H1 (cell line): ENCODE results near the gene TAF3. TPM values are rescaled to one million over a fixed set of nuclear protein-coding genes. Genes with fewer than 3 reads are reported as not detected.

ENCODE experiments used
- CTCF ChIA-PET: fragments of 300-600 bp; sonication (Branson Sonifier 250); formaldehyde crosslinking; loops from one replicate; lab custom pipeline; 2021; ENCODE audit not compliant: partially characterized antibody; lab: Charles Lee
- POLR2A ChIA-PET: fragments of 300-600 bp; sonication (Branson Sonifier 250); formaldehyde crosslinking; loops from one replicate; lab custom pipeline; 2021; ENCODE audit warnings: inconsistent platforms; ENCODE audit not compliant: partially characterized antibody; lab: Charles Lee
- DNase-seq, 2 experiments: peaks; one replicate each; pipeline versions ENCODE4 v3.0.0 to v3.0.0-alpha.2; 2010 to 2022; ENCODE audit warnings: low spot score in 2 of 2, low read depth in 1 of 2, mixed read lengths in 1 of 2
- FAIRE-seq: peaks from 2 replicates; lab custom pipeline; 2011; peaks lifted over from hg19 to GRCh38; lab: Jason Lieb, UNC
- H2AFZ ChIP-seq: 2 replicates; pipeline ENCODE4 v1.8.1; 2012; ENCODE audit warnings: low read length, inconsistent platforms
- H2AK5ac ChIP-seq: 2 replicates; pipeline ENCODE4 v1.6.1; 2013; ENCODE audit warnings: low read depth, low read length
- H2BK120ac ChIP-seq: replicated peaks from 2 replicates; pipeline ENCODE3; 2013; ENCODE audit warnings: low read depth, low read length, inconsistent platforms
- H2BK12ac ChIP-seq: 2 replicates; pipeline ENCODE4 v1.6.1; 2013; ENCODE audit warnings: low read depth, low read length
- H2BK15ac ChIP-seq: 2 replicates; pipeline ENCODE4 v1.6.1; 2013; ENCODE audit warnings: low read length
- H2BK20ac ChIP-seq: 2 replicates; pipeline ENCODE4 v1.6.1; 2013; ENCODE audit warnings: low read length
- H2BK5ac ChIP-seq: 2 replicates; pipeline ENCODE4 v1.6.1; 2013; ENCODE audit warnings: low read depth, low read length
- H3K14ac ChIP-seq: 2 replicates; pipeline ENCODE4 v1.6.1; 2013; ENCODE audit warnings: inconsistent platforms; ENCODE audit not compliant: insufficient read length
- H3K18ac ChIP-seq: 2 replicates; pipeline ENCODE4 v1.6.1; 2013; ENCODE audit warnings: low read length; ENCODE audit errors: extremely low read depth
- H3K23ac ChIP-seq: 2 replicates; pipeline ENCODE4 v1.6.1; 2013; ENCODE audit warnings: inconsistent platforms; ENCODE audit not compliant: insufficient read length
- H3K23me2 ChIP-seq: 2 replicates; pipeline ENCODE4 v1.6.1; 2013; ENCODE audit warnings: low read depth, low read length
- H3K27ac ChIP-seq: 2 replicates; pipeline ENCODE4 v1.6.1; 2011; ENCODE audit warnings: low read depth, low read length, inconsistent platforms
- H3K27me3 ChIP-seq, 4 experiments: replicated peaks in 1 of 4; 1 replicate in 1 of 4; 2 replicates in 3 of 4; pipeline versions ENCODE4 v1.6.1 to v1.8.1; 2011 to 2013; ENCODE audit warnings: low read length in 3 of 4, mild to moderate bottlenecking in 3 of 4, inconsistent platforms in 2 of 4, mixed read lengths in 2 of 4, moderate library complexity in 1 of 4; ENCODE audit not compliant: control insufficient read depth in 3 of 4, insufficient read depth in 3 of 4; ENCODE audit errors: extremely low read depth in 1 of 4
- H3K36me3 ChIP-seq, 4 experiments: 2 replicates each; pipeline versions ENCODE4 v1.6.1 to v1.8.1; 2011 to 2013; ENCODE audit warnings: mild to moderate bottlenecking in 4 of 4, low read length in 3 of 4, moderate library complexity in 2 of 4, control low read depth in 1 of 4, inconsistent platforms in 1 of 4; ENCODE audit not compliant: insufficient read depth in 4 of 4, control insufficient read depth in 2 of 4
- H3K4ac ChIP-seq: replicated peaks from 2 replicates; pipeline ENCODE3; 2013; ENCODE audit warnings: low read length, low read depth, mixed read lengths, inconsistent platforms; ENCODE audit not compliant: insufficient read length
- H3K4me1 ChIP-seq, 4 experiments: replicated peaks in 1 of 4; 1 replicate in 1 of 4; 2 replicates in 3 of 4; pipeline versions ENCODE4 v1.6.1 to v1.8.1; 2011 to 2013; ENCODE audit warnings: low read length in 3 of 4, inconsistent platforms in 2 of 4, mixed read lengths in 1 of 4; ENCODE audit not compliant: insufficient read depth in 4 of 4, control insufficient read depth in 3 of 4
- H3K4me2 ChIP-seq, 2 experiments: 2 replicates each; pipeline versions ENCODE4 v1.6.1 to v1.8.1; 2011 to 2013; ENCODE audit warnings: low read depth in 2 of 2, low read length in 2 of 2, control low read depth in 1 of 2, inconsistent platforms in 1 of 2, mild to moderate bottlenecking in 1 of 2; ENCODE audit not compliant: insufficient read depth in 1 of 2
- H3K4me3 ChIP-seq, 4 experiments: fragments of 200-600, 300-600 bp in 1 of 4; sonication (generic), shearing (Covaris generic), sonication (Bioruptor Twin) in 1 of 4; 2 replicates each; pipeline versions ENCODE4 v1.5.1 to v1.8.1; 2011 to 2016; ENCODE audit warnings: low read length in 4 of 4, low read depth in 3 of 4, control low read depth in 2 of 4, inconsistent platforms in 2 of 4, mild to moderate bottlenecking in 2 of 4, mixed read lengths in 1 of 4, moderate library complexity in 1 of 4; ENCODE audit not compliant: insufficient read depth in 2 of 4; ENCODE audit errors: extremely low read depth in 1 of 4
- H3K56ac ChIP-seq: replicated peaks from 2 replicates; pipeline ENCODE3; 2013; ENCODE audit warnings: low read depth, mild to moderate bottlenecking, mixed read lengths, low read length, inconsistent platforms; ENCODE audit not compliant: insufficient read length
- H3K79me1 ChIP-seq: 2 replicates; pipeline ENCODE4 v1.6.1; 2013; ENCODE audit warnings: low read depth, low read length, control low read depth
- H3K79me2 ChIP-seq, 2 experiments: 2 replicates each; pipeline versions ENCODE4 v1.6.1 to v1.8.1; 2012 to 2013; ENCODE audit warnings: low read length in 2 of 2, mild to moderate bottlenecking in 2 of 2, inconsistent platforms in 1 of 2; ENCODE audit not compliant: insufficient read depth in 2 of 2, control insufficient read depth in 1 of 2
- H3K9ac ChIP-seq, 4 experiments: replicated peaks in 1 of 4; 1 replicate in 1 of 4; 2 replicates in 3 of 4; pipeline versions ENCODE4 v1.6.1 to v1.8.1; 2011 to 2013; ENCODE audit warnings: low read depth in 3 of 4, low read length in 3 of 4, control low read depth in 2 of 4, mild to moderate bottlenecking in 2 of 4, moderate library complexity in 2 of 4, inconsistent platforms in 1 of 4; ENCODE audit errors: extremely low read depth in 1 of 4
- H3K9me3 ChIP-seq, 2 experiments: 2 replicates each; pipeline versions ENCODE4 v1.6.1 to v1.8.1; 2012 to 2013; ENCODE audit warnings: mild to moderate bottlenecking in 2 of 2, moderate library complexity in 2 of 2, control low read depth in 1 of 2, inconsistent platforms in 1 of 2, low read depth in 1 of 2, low read length in 1 of 2, mixed read lengths in 1 of 2; ENCODE audit not compliant: insufficient read depth in 2 of 2
- H4K20me1 ChIP-seq, 2 experiments: replicated peaks in 1 of 2; 2 replicates each; pipeline versions ENCODE3 to v1.8.1; 2011 to 2013; ENCODE audit warnings: inconsistent platforms in 2 of 2, low read length in 2 of 2, mild to moderate bottlenecking in 1 of 2; ENCODE audit not compliant: insufficient read depth in 2 of 2, control insufficient read depth in 1 of 2
- H4K5ac ChIP-seq: 2 replicates; pipeline ENCODE4 v1.6.1; 2013; ENCODE audit warnings: low read length, low read depth, mixed read lengths, inconsistent platforms; ENCODE audit not compliant: insufficient read length
- H4K8ac ChIP-seq: 2 replicates; pipeline ENCODE4 v1.8.0; 2013; ENCODE audit warnings: mild to moderate bottlenecking, moderate library complexity, low read length, inconsistent platforms; ENCODE audit not compliant: insufficient read depth; ENCODE audit errors: extremely low read depth
- H4K91ac ChIP-seq: replicated peaks from 2 replicates; pipeline ENCODE3; 2013; ENCODE audit warnings: low read length, mixed read lengths, inconsistent platforms; ENCODE audit not compliant: insufficient read length
- TBP ChIP-seq: IDR thresholded peaks from 2 replicates; pipeline ENCODE4 v1.6.1; 2011; ENCODE audit warnings: low read depth, low read length, improper control_type of control experiment
- WGBS, 2 experiments: shearing (Covaris generic) in 1 of 2; methylation state at CpG; one replicate each; pipeline versions ENCODE4 v1.1.6 to v1.1.7; 2013 to 2015; ENCODE audit warnings: low lambda C conversion rate in 2 of 2, mixed read lengths in 2 of 2, inconsistent platforms in 1 of 2, low coverage in 1 of 2, missing lambda C conversion rate in 1 of 2; ENCODE audit not compliant: insufficient replicate concordance in 2 of 2, insufficient coverage in 1 of 2, insufficient read length in 1 of 2; ENCODE audit errors: extremely low coverage in 1 of 2, missing lambda C conversion rate in 1 of 2; 5-methylcytosine and 5-hydroxymethylcytosine counted together
- polyA plus RNA-seq, 7 experiments: library from polyadenylated mRNA; depleted of rRNA in 3 of 7; stranded (reverse) in 5 of 7; unstranded in 2 of 7; fragments of >200 nt in 5 of 7; fragments of 200-250 nt in 2 of 7; gene quantifications; 1 replicate in 5 of 7; 2 replicates in 1 of 7; 4 replicates in 1 of 7; pipeline versions ENCODE4 v1.2.1 to v1.2.3, GENCODE V29; 2011 to 2013; ENCODE audit warnings: missing spikeins in 2 of 7, mixed read lengths in 2 of 7
- total RNA-seq: library from RNA; stranded (reverse); fragmentation: NEBNext Ultra II Directional; extraction: Animal tissue kit (Norgen Biotek cat#: 25700); gene quantifications from 2 replicates; pipeline ENCODE4 v1.2.1, GENCODE V29; 2021

The TAF3 gene
- total and polyA plus RNA-seq, 2 of the 8 experiments (the other 6 are each of a cell fraction or from before 2014, with no cell fraction given), result 1.5 to 11.2 TPM

- Histone ChIP-seq H3K36me3 (no peaks in the 10 kb centered on the region), H2BK120ac (no peak overlapping the region), H3K4me1 (no peaks in the 10 kb centered on the region), H3K79me2 (peaks cover 0 to 18% of the 10 kb centered on the region in 2 experiments; a peak in 1 of 4 replicates), H3K4me3 (no peak overlapping the region), H2BK20ac (no peak overlapping the region), H4K20me1 (peaks cover 0 to 2% of the 10 kb centered on the region in 2 experiments), H3K9me3 (peaks cover 15% of the 10 kb centered on the region in 2 experiments), H3K56ac (no peak overlapping the region), H3K79me1 (no peaks in the 10 kb centered on the region), H2BK12ac (no peak overlapping the region), H3K27me3 (no peaks in the 10 kb centered on the region), H3K4me2 (no peak overlapping the region), H2BK5ac (no peak overlapping the region), H3K4ac (no peak overlapping the region), H3K23me2 (no peaks in the 10 kb centered on the region), H4K8ac (no peak overlapping the region), H3K23ac (no peak overlapping the region), H4K91ac (no peak overlapping the region), H3K18ac (no peak overlapping the region), H3K9ac (no peak overlapping the region), H4K5ac (no peak overlapping the region), H2AFZ (no peak overlapping the region), H2AK5ac (no peak overlapping the region), H2BK15ac (no peak overlapping the region), H3K27ac (no peak overlapping the region), H3K14ac (no peak overlapping the region)
- ChIA-PET CTCF (no interaction called here), POLR2A (no interaction called here)
- TF ChIP-seq TBP, result no peak
- 68% methylated on average over 4 of the region's 4 CpGs; no CpG with 5 or more reads in 1 of the 2 experiments for WGBS, 2 experiments
- DNase-seq (no peak), FAIRE-seq (no peak)
These were observed 43.3 kb downstream of the TAF3 start for GRCh38 chr10:7861509-7862120.
